ENCODE measurements around the gene RAB4B. TPM values are rescaled to one million over a fixed set of nuclear protein-coding genes. Genes with fewer than 3 reads are reported as not detected.
A peak's percentile ranks its signal among the peaks of the same experiment; 100 is the strongest.
"Not testable (repeated sequence)": the region's sequence is repeated elsewhere in the genome, so short reads cannot be mapped to it uniquely, and the experiment has no call there.

Gene RAB4B, protein sequence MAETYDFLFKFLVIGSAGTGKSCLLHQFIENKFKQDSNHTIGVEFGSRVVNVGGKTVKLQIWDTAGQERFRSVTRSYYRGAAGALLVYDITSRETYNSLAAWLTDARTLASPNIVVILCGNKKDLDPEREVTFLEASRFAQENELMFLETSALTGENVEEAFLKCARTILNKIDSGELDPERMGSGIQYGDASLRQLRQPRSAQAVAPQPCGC
- polyA plus RNA-seq (ENCODE audit: insufficient read length in 10 of 10): 1 to 10 TPM; 7.1 to 9.6 (median 8.6) TPM
- long read RNA-seq, donor 1, partial matches to known transcripts: 0 of 5 reads
- long read RNA-seq, donor 1, other reads (novel, unspliced or antisense): 0 of 5 reads
- long read RNA-seq, donor 2, partial matches to known transcripts: 0 of 3 reads
- long read RNA-seq, donor 2, other reads (novel, unspliced or antisense): 0 of 3 reads
- long read RNA-seq, donor 3: 0 reads
- long read RNA-seq, donor 4, partial matches to known transcripts: 0 of 5 reads
- long read RNA-seq, donor 4, other reads (novel, unspliced or antisense): 0 of 5 reads
- long read RNA-seq, donor 5, transcript RAB4B-201 (8 exons, 1,133 nt): major isoform, 7 of 9 reads
- long read RNA-seq, donor 5, partial matches to known transcripts: 0 of 9 reads
- long read RNA-seq, donor 5, other reads (novel, unspliced or antisense): 0 of 9 reads
- long read RNA-seq, donor 6, transcript RAB4B-201 (8 exons, 1,133 nt): major isoform, 7 of 10 reads
- long read RNA-seq, donor 6, partial matches to known transcripts: 0 of 10 reads
- long read RNA-seq, donor 6, other reads (novel, unspliced or antisense): 0 of 10 reads
- long read RNA-seq, donor 7, partial matches to known transcripts: 0 of 5 reads
- long read RNA-seq, donor 7, other reads (novel, unspliced or antisense): 0 of 5 reads
- long read RNA-seq, donor 8, transcript RAB4B-201 (8 exons, 1,133 nt): major isoform, 6 of 10 reads
- long read RNA-seq, donor 8, partial matches to known transcripts: 0 of 10 reads
- long read RNA-seq, donor 8, other reads (novel, unspliced or antisense): 0 of 10 reads
- long read RNA-seq, donor 9: 0 reads

- peak; percentile 100 for DNase-seq
Observed at GRCh38 chr19:40777937-40778705, at the start of gene RAB4B. TSS of gene RAB4B (plus strand) at chr19:40778247. CDS start at chr19:40778376, 129 bp downstream.

GRCh38 chr19:40730065-40730464 lies 48.0 kb upstream of the RAB4B start:
- not testable (repeated sequence) for DNase-seq

DNA sequence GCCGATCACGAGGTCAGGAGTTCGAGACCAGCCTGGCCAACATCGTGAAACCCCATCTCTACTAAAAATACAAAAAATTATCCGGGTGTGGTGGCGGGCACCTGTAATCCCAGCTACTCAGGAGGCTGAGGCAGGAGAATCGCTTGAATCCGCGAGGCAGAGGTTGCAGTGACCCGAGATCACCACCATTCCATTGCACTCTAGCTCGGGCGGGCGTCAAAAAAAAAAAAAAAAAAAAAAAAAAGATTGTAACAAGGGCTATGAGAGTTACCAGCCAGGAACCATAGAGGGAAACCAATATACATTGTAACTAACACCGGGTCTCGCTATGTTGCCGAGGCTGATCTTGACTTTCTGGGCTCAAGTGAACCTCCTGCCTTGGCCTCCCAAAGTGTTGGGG lies 45.7 kb upstream of the RAB4B start:
- DNase-seq: not testable (repeated sequence)

DNA sequence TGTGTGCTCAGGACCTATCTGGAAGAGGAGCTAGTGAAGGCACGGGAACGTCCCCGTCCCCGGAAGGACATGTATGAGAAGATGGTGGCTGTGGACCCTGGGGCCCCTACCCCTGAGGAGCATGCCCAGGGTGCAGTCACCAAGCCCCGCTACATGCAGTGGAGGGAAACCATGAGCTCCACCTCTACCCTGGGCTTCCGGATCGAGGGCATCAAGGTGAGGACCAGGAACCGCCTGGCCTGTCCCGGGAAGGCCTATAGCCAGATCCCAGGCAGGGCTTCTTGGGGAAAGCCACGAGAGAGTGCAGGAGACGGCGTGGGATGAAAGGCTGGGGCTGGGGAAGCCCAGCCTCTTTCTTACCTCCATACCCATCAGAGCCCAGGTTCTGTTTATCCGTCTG lies 44.9 kb upstream of the RAB4B start:
- no peak for DNase-seq

DNA sequence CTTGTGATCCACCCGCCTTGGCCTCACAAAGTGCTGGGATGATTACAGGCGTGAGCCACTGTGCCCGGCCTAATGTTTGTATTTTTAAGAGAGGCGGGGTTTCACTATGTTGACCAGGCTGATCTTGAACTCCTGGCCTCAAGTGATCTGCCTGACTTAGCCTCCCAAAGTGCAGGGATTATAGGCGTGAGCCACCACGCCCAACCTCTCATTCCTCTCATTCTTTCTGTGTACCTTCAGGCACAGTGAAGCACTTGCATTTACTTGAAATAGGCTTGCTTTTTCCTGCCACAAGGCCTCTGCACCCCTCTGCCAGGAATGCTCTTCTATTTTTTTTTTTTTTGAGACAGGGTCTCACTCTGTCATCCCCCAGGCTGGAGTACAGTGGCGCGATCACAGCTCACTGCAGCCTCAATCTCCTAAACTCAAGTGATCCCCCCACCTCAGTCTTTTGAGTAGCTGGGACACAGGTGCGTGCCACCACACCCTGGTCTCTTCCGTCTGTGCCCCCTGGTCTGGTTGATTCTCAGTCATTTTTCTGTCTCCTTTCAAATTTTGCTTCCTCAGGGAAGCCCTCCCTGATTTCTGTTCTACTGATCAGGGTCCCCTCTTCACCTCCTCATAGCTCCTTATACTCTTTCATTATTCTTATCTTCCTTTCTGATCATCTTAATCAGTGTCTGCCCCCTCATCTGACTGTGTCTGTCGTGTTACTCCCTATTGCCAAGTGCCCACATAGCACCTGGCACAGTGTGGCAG lies 42.9 kb upstream of the RAB4B start:
- DNase-seq: no peak

- no peak for DNase-seq
Observed at GRCh38 chr19:40736661-40737060, 41.4 kb upstream of the RAB4B start.

- no peak for DNase-seq
Observed at GRCh38 chr19:40737102-40737644, 40.9 kb upstream of the RAB4B start.

DNA sequence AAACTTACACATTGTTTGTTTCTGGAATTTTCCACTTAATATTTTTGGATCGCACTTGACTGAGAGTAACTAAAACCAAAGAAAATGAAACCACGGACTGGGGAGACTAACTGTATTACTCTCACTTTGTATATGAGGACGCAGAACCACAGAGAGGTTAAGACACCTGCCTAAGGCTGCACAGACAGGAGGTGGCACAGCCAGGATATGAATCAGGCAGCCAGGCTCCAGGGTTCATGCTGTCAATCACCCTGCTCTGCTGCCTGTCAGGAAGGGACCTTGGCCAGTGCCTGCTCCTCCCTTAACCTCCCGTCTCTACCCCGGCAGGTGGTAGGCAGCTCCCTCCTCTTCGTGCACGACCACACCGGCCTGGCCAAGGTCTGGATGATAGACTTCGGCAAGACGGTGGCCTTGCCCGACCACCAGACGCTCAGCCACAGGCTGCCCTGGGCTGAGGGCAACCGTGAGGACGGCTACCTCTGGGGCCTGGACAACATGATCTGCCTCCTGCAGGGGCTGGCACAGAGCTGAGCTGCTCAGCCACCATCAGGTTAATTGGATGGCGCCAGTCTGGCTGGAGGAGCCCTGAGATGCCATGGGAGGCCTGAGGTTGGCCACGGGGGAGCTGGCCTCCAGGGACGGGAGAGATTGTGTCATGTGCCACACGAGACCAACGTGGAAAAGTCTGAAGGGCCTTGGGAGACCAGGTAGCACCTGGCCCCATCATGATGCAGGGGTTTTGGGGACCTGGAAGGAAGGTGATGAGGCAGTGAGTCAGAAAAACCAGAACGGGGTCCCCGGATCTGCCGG lies 38.8 kb upstream of the RAB4B start:
- no peak for DNase-seq

DNA sequence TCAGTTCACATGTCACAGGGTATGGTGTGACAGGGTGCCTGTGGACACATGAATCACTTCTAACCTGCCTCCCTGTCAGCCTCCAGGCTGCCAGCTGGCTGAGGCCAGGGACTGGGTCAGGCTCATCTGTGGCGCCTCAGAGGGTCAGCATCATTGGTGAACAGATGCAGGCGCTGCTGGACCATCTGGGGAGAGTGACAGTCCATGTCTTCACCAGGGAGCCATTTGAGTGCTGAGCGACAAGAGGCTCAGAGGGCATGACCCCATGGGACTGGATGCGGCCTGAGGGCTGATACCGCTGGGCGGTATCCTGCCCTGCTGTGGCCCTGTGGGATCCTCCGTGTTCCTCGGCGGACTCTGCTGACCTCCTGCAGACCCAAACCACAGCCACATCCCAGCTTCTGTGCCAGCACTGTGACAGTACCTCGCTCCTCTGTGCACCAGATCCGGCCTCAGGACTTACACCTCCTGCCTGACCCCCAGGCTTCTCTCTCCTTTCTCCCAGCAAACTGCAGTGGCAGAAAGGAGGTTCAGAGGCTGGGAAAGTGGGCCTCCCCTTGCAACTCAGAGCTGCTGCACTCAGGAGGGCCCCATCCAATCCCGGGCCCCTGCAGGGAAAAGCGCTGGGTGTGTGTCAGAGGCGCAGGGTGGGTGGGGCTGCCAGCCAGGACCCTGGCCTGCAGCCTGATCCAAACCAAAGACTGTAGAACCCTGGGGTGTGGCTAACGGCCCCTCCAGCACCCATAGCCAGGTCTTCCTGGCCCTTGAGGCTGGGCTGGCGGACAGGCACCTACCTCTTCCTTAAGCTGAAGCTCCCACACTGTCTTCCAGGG lies 38.0 kb upstream of the RAB4B start:
- no peak for DNase-seq

GRCh38 chr19:40740747-40741146 lies 37.3 kb upstream of the RAB4B start:
- peak in 2 of 3 donors; percentile 59 to 69 for DNase-seq

- no peak for DNase-seq
Observed at GRCh38 chr19:40741527-40742390, 36.3 kb upstream of the RAB4B start.

- no peak for DNase-seq
Observed at GRCh38 chr19:40742477-40742876, 35.6 kb upstream of the RAB4B start.

- no peak for DNase-seq
Observed at GRCh38 chr19:40742886-40743285, 35.2 kb upstream of the RAB4B start.

DNA sequence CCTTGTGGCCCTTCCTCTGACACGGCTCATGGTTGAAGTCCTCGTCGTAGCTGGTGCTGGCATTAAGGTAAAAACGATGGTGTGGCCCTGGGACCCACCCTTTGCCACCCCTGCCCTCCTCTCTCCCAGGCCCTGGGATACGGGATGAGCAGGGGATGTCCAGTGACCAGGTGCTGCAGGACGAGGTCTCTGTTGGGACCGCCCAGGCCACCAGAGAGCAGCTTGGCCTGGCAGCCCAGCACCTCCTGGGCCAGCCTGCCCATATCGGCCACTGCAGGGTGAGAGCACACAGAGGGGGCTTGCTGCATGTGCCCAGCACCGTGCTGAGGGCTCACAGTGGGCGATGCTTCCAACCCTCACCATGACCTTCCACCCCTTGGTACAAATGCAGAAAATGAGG lies 34.1 kb upstream of the RAB4B start:
- no peak for DNase-seq

DNA sequence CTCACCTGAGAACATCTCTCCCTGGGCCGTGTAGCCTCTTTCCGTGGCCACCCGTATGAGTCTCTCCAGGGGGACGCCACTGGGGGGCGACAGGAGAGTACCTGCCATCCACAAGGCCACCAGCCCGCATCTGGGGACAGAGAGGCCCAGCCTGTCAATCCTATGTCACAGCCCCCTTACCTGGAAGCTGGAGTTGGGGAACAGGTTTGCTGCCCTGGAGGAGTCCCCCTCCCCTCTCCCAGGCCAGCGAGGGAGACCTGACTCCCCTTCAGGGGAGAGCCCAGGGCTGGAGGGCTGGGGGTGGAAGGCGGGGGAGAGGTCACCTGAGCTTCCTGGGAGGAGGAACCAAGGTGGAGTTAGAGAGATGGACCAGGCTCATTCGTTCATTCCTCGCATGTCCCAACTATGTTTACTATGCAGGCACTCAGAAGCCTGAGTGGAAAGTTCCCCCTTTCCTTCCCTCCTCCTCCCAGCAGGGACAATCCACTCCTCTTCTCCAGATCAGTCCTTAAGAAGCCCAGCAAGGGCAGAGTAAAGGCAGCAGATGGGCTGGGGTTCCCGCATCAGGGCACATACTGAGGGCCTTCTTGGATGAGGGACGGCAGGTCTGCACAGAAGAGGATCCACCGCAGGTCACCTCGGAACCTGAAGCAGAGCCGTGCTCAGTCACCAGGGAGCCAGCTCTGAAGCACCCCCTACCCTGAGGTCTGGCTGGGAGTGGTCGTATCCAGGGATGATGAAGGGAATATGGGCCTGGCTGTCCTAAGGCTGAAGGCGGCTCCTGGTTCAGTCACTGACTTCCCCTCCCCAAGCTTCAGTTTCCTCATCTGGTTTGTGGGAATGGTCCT lies 33.3 kb upstream of the RAB4B start:
- no peak for DNase-seq

DNA sequence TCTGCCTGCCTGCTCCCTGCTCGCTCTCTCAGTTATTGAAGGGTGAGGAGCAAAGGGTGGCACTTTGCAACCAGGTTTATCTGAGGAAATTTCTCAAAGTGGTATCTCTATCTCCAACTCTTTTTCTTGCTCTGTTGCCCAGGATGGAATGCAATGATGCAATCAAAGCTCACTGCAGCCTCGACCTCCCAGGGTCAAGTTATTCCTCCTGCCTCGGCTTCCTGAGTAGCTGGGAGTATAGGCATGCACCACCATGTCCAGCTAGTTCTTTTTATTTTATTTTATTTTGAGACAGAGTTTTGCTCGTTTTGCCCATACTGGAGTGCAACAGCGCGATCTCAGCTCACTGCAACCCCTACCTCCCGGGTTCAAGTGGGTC lies 32.7 kb upstream of the RAB4B start:
- no peak for DNase-seq

DNA sequence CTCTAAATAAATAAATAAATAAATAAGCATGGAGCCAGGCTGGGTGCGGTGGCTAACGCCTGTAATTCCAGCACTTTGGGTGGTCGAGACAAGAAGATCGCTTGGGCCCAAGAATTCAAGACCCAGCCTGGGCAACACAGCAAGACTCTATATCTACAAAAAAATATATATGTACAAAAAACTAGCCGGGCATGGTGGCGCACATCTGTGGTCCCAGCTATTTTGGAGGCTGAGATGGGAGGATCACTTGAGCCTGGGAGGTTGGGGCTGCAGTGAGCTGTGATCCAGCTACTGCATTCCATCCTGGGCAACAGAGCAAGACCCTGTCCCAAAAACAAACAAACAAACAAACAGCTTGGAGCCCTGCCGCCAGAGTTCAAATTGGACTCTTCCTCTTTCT lies 30.5 kb upstream of the RAB4B start:
- DNase-seq: no peak
